Calu3 (cell line): ENCODE results near the gene SPNS1. TPM values are rescaled to one million over a fixed set of nuclear protein-coding genes. Genes with fewer than 3 reads are reported as not detected.
"Not testable (repeated sequence)": the region's sequence is repeated elsewhere in the genome, so short reads cannot be mapped to it uniquely, and the experiment has no call there.

ENCODE experiments used
- BruUV-seq: library from RNA; stranded (reverse); fragments of 400-500 nt; replicated peaks from 2 replicates; lab custom pipeline; 2021; lab: Mats Ljungman, UMichigan
- CTCF ChIA-PET: fragments of 300-600 bp; sonication (Branson Sonifier 250); formaldehyde crosslinking; loops from one replicate; lab custom pipeline; 2022; ENCODE audit warnings: antibody characterized with exemption; lab: Charles Lee
- DNase-seq: peaks from one replicate; pipeline ENCODE4 v3.0.0; 2022
- H3K27ac Mint-ChIP-seq: one replicate; pipeline ENCODE4 v1.8.0; 2022; ENCODE audit warnings: mixed read lengths; ENCODE audit not compliant: unreplicated experiment
- H3K27me3 Mint-ChIP-seq: one replicate; pipeline ENCODE4 v1.8.0; 2022; ENCODE audit warnings: mixed read lengths; ENCODE audit not compliant: unreplicated experiment
- H3K36me3 Mint-ChIP-seq: one replicate; pipeline ENCODE4 v1.8.0; 2022; ENCODE audit warnings: mild to moderate bottlenecking, moderate library complexity, mixed read lengths; ENCODE audit not compliant: insufficient read depth, unreplicated experiment
- H3K4me1 Mint-ChIP-seq: one replicate; pipeline ENCODE4 v1.8.0; 2022; ENCODE audit warnings: mild to moderate bottlenecking, low read depth, mixed read lengths; ENCODE audit not compliant: unreplicated experiment
- H3K4me3 Mint-ChIP-seq: one replicate; pipeline ENCODE4 v1.8.0; 2022; ENCODE audit warnings: mild to moderate bottlenecking, low read depth, moderate library complexity, mixed read lengths; ENCODE audit not compliant: unreplicated experiment
- H3K9me3 Mint-ChIP-seq: one replicate; pipeline ENCODE4 v1.8.0; 2022; ENCODE audit warnings: low read depth, mixed read lengths; ENCODE audit not compliant: unreplicated experiment
- intact Hi-C: fragments of 100-400 bp; cut with micrococcal nuclease; formaldehyde crosslinking; loops from one replicate; pipeline ENCODE4 v1.10.0; 2022; ENCODE audit not compliant: unreplicated experiment
- total RNA-seq: library from RNA; stranded (reverse); gene quantifications from 2 replicates; pipeline ENCODE4 v1.2.3, GENCODE V29; 2022
- TF ChIP-seq, protein P1 (sequence below): fragments of 200-600 bp; IDR thresholded peaks from one replicate; pipeline ENCODE4 v1.8.0; 2022; ENCODE audit warnings: antibody characterized with exemption; ENCODE audit not compliant: unreplicated experiment

The SPNS1 gene
- total RNA-seq, 1 experiment from 2014 or later = 44.8 TPM

DNA sequence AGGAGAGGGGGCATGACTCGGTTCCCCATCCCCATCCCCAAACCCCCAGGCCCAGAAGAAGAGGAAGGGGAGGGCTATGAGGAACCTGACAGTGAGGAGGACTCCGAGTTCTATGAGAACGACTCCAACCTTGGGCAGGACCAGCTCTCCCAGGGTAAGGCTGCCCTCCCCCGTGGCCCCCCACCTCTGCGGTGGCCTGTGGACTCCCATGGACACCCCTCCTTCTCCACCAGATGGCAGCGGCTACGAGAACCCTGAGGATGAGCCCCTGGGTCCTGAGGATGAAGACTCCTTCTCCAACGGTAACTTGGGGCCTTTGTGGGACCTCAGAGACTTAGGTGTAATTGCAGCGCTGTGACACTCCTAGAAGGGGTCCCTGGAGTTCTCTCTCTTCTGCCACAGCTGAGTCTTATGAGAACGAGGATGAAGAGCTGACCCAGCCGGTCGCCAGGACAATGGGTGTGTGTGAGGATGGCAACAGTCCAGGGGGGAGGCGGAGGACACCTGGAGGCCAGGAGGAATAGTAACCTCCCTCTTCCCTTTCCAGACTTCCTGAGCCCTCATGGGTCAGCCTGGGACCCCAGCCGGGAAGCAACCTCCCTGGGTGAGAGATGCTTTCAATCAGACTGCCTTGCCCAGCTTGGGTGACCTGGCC is 37.2 kb upstream of the SPNS1 start:
- Mint-ChIP-seq H3K36me3 (peaks cover 4% of the 10 kb centered on the region), H3K27ac (no peak overlapping the region), H3K9me3 (no peaks in the 10 kb centered on the region), H3K4me1 (no peaks in the 10 kb centered on the region), H3K27me3 (peaks cover 53% of the 10 kb centered on the region), H3K4me3 (no peak overlapping the region)
- BruUV-seq = no TSS peak
- CTCF ChIA-PET = no interaction called here
- intact Hi-C loops = no loop called here
- TF ChIP-seq, protein P1, sequence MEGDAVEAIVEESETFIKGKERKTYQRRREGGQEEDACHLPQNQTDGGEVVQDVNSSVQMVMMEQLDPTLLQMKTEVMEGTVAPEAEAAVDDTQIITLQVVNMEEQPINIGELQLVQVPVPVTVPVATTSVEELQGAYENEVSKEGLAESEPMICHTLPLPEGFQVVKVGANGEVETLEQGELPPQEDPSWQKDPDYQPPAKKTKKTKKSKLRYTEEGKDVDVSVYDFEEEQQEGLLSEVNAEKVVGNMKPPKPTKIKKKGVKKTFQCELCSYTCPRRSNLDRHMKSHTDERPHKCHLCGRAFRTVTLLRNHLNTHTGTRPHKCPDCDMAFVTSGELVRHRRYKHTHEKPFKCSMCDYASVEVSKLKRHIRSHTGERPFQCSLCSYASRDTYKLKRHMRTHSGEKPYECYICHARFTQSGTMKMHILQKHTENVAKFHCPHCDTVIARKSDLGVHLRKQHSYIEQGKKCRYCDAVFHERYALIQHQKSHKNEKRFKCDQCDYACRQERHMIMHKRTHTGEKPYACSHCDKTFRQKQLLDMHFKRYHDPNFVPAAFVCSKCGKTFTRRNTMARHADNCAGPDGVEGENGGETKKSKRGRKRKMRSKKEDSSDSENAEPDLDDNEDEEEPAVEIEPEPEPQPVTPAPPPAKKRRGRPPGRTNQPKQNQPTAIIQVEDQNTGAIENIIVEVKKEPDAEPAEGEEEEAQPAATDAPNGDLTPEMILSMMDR = no peak
- no peak for DNase-seq

DNA sequence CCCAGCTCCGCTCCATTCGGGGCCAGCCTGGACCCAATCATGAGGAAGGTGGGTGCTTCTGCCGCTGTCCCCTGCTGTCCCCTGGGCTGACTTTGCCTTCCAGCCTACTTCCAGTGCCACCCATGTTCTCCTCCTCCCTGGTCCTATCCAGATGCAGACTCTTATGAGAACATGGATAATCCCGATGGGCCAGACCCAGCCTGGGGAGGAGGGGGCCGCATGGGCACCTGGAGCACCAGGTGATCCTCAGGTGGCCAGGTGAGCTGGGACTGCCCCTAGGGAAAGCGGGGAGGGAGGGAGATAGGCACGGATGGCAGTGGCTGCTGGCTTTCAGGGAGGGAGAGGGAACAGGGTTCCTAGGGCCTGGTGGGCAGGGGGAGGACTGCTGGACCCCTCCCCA is 35.9 kb upstream of the SPNS1 start:
- H3K27me3 Mint-ChIP-seq = peaks cover 42% of the 10 kb centered on the region
- H3K4me3 Mint-ChIP-seq = no peak overlapping the region
- no peaks in the 10 kb centered on the region for H3K9me3 Mint-ChIP-seq
- H3K27ac Mint-ChIP-seq = no peak overlapping the region
- H3K36me3 Mint-ChIP-seq = peaks cover 4% of the 10 kb centered on the region
- no TSS peak for BruUV-seq
- CTCF ChIA-PET = no interaction called here
- no peak for DNase-seq
- H3K4me1 Mint-ChIP-seq = no peaks in the 10 kb centered on the region
- intact Hi-C loops = no loop called here
- TF ChIP-seq, protein P1 = no peak

GRCh38 chr16:28939825-28940224 is 34.8 kb upstream of the SPNS1 start:
- H3K27ac Mint-ChIP-seq, CTCF ChIA-PET, H3K36me3 Mint-ChIP-seq, H3K4me1 Mint-ChIP-seq, H3K9me3 Mint-ChIP-seq, H3K4me3 Mint-ChIP-seq, intact Hi-C loops, DNase-seq, BruUV-seq: not testable (repeated sequence)
- H3K27me3 Mint-ChIP-seq = peaks cover 30% of the 10 kb centered on the region

GRCh38 chr16:28943281-28943680 is 31.3 kb upstream of the SPNS1 start:
- no peak overlapping the region for H3K4me3 Mint-ChIP-seq
- CTCF ChIA-PET = no interaction called here
- H3K36me3 Mint-ChIP-seq = peaks cover 5% of the 10 kb centered on the region

More at GRCh38 chr16:28943281-28943680, 31.3 kb upstream of the SPNS1 start:
- TF ChIP-seq, protein P1 = no peak
- no peak overlapping the region for H3K27ac Mint-ChIP-seq
- DNase-seq = no peak
- intact Hi-C loops = no loop called here
- no TSS peak for BruUV-seq
- H3K9me3 Mint-ChIP-seq = no peaks in the 10 kb centered on the region
- peaks cover 11% of the 10 kb centered on the region for H3K27me3 Mint-ChIP-seq
- peaks cover 19% of the 10 kb centered on the region for H3K4me1 Mint-ChIP-seq
